Stimulated activated CD8-positive, alpha-beta memory T cell treated with anti-CD3 and anti-CD28 coated beads, Interleukin-4, amount 100 ng/mL, for 24 hours (primary cell): ENCODE data around the gene SKOR2.
A peak's percentile ranks its signal among the peaks of the same experiment; 100 is the strongest.

Source experiments
- DNase-seq: peaks from one replicate; pipeline ENCODE4 v3.0.0-alpha.2; 2020; ENCODE audit warnings: low read depth

The SKOR2 gene

DNA sequence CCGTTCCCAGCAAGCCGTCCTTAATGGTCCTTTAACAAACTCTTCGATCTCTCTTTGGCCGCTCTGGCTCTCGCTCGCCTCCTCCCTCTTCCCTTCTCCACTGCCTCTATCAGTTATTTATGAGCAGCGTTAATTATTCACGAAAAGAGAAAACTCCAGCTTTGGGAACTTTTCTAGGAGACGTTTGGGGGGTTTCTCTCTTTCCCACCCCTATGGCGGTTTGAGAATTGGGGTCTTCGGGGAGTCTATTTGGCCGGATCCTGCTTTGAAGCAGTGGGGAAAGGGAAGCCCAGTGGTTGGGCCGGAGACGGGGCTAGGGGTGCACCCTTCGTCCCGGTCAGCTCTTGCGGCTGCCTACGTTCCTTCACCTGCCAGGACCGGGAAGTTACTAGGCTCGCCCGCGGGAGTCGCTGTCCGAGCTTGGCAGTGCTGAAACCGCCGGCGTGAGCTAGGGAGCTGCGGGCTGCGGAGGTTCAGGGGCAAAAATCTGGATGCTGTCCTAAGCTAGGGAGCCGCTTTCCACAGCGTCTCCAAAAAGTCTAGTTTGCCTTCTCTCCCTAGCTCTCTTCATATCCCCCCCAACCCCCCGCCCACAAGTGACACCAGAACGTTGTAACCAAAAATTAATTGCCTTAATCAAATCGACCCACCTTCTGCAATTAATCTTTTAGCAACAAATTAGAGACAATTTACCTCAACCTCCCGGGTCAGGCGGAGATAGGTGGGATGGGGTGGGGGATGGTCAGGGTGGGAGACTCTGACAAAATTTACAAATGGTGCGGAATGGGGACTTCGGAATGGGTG lies 8.9 kb upstream of the SKOR2 start:
- no peak for DNase-seq

DNA sequence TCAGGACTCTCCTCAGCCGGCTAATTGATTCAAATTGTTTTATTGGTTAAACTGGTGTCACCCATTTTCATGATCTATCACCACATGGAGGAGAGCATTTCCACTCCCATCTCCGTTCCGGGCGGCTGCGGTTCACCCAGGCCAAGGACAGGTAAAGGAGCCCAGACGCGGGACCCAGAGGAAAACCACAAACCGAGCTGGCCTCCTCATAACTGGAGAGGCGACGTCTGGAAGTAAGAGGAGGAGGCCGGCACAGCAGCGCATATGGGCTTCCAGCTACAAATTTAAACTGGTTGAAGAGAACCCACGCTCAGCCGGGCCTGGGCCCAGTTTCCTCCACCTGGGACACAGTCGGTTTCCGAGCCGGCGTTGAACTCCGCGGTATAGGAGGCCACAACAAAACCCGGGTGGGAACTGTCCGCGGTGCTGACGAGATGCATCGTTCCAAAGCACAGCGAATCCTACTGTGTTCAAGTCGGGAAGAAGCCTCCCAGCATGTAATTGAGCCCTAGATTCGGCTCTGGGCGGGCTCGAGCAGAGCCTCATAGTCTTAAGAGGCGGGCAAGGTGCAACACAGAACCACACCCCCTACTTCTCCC lies 3.0 kb upstream of the SKOR2 start:
- no peak for DNase-seq

DNA sequence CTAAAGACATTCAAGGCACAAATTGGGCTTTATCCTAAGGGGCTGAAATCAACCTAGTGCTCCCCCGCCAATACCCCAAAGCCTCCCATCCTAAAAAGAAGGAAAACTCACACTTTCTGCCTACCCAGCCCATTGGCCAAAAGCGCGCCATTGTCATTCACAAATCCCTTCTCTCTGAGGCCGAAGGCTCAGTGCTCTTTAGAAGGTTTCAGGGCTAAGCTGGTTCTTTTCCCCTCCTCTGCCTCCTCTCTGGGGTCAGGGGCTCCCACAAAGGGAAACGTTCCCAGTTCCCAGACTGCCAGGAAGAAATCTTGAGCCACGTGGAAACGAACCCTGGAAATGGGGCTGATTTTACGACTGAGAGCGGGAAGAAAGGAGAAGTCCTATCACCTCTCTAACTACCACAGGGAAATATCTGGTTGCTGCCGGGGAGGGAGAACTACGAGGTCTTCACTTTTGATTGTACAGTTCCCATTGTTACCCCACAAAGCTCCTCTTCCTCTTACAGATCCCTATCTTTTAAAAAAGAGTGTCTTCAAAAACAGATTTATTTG lies 1.7 kb upstream of the SKOR2 start:
- DNase-seq = no peak

DNA sequence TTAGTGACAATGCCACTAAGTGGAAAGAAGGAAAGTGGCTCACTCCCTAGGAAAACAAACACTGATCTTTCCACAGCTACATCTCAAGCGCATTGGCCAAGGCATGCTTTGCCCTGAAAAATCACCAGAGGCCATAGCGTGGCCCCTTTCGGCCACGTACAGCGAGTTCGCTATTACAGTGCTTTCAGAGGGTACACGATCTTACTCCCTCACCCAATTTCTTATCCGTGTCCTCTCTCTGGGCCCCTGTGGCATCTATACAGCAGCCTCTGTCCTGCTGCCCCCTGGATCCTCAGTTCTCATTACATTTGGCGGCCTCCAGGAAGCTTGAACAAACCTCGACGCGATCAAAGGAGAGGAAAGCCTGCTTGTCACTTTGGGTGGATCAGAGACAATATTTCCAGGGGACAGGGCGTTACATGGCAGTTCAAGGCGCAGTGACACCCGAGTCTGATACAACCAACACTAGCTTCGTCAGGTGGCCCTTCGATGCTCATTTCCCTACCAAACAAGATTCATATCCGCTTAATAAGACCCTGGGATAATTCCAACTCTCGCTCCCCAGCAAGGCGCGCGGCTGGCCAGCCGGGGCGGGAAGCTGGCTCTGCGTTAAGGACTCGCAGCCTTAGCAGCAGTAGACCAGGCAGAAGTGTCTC lies 941 bp downstream of the SKOR2 start:
- DNase-seq = no peak

DNA sequence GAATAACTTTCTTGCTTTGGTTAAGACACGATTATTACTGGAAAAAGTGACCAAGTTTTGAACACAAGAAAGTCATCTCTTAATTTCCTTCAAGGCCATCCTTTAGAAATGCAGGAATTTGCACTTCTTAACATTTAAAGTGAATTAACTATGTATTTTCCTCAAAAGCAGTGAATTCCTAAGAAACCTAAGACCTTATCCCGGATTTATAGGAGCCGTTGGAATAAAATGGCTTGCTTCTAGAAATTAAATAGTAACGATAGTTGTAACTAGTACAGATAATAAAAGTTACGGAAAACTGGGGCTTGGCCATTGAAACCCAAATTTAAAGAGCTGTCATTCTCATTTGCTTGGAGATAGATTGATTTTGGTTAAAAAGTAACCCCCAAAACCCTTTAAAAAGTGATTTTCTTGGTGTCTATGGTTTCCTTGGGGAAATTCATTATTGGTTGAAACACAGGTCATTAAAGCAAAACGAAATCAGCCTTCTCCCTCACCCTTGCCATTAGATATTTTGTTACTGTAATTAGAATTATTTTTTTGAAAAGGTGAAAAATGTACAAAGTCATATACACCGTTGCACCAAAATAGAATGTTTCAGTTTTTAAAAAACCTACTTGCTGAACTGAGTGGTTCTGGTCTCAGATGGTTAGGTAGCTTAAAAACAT lies 2.0 kb downstream of the SKOR2 start:
- no peak for DNase-seq

DNA sequence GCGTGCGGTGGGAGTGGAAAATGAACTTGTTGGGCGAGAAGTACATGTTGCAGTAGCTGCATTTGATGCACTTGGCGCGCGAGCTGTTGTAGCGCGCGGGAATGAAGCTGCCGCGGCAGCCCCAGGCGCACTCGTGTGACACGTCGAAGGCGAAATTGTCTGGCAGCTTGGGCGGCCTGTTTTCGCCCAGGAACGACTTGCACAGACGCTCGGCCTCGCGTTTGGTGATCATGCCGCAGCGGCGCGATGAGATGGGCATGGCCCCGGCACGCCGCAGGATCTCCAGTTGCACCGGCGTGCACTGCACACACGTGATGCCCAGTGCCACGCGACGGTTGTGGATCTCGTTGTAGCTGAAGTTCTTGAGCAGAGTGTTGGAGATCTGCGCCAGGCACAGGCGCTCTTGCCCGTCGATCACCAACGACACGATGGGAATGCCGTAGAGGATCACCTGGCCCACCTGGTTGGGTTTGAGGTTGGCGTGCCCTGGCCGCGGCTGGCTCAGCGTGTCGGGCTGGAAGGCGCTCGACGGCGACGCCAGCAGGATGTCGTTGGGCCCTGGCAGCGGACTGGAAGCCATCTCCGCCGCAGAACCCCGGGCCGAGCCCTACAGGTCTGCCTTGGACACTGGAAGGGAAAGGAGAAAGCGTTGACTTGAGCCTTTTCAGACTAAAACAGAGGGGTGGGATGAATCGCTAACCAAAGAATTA lies 2.7 kb downstream of the SKOR2 start:
- DNase-seq = no peak

DNA sequence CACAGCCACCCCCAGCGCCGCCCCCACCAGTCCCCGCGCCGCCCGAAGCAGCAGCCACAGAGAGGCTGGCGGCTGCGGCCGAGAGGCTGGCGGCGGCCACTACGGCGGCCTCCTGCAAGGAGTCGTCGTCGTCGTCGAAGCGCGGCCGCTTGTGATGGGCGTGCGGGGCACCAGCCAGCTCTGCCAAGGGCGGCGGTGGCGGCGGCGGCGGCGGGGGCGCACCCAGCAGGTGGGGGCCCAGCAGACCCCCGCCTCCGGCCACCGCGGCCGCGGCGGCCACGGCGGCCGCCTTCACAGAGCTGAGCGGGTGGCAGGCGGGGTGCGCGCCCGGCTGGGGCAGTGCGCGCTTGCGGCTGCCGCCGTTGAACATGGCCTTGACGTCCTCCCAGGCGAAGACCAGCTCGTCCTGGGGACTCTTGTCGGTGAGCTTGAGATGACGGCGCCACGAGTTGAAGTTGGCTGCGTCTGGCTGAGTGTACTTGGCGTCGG lies 3.3 kb downstream of the SKOR2 start:
- DNase-seq = no peak

DNA sequence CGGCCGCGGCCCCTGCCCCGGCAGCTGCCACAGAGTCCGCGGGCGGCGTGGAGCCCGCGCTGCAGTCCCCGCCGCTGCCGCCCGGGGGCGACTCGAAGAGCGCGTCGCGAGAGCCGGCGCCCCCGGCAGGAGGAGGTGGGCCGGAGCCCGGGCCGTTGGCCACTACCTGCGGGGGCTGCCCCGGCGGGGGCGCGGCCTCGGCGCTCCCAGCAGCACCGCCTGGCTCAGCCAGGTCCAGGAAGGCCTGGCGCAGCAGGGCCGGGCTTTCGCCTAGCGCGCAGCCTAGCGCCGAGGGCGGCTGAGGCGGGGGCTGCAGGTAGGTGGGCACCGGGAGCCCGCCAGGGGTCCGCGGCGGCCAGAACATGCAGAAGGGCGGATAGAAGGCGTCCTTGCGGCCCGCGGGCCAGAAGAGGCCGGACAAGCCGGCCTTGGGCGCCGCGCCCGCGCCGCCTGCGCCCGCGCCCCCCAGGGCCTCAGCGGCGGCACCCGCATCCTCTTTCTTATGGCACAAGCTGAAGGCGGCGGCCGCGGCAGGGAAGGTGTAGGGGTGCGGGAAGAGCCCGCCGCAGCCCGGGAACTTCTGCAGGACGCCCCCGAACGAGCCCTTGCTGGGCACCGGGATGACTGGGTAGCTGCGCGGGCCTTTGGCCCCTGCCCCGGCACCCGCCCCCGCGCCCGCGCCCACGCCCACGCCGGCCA lies 3.9 kb downstream of the SKOR2 start:
- DNase-seq = no peak

DNA sequence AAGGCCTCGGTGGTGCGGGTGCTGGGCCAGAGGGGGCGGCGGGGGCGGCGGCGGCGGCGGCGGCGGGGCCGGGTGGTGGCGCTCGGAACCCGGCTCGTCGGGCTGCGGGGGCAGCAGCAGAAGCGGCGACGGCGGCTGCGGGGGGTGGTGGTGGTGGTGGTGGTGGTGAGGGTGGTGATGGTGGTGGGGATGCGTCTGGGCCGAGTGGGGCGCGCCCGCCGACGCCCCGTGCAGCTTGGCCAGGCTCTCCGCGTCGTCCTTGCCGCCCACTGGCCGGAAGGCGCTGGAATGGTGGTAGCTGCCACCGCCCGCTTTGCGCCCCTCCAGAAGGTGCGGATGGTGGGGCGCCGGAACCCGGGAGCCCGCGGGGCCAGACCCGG lies 4.4 kb downstream of the SKOR2 start:
- no peak for DNase-seq

DNA sequence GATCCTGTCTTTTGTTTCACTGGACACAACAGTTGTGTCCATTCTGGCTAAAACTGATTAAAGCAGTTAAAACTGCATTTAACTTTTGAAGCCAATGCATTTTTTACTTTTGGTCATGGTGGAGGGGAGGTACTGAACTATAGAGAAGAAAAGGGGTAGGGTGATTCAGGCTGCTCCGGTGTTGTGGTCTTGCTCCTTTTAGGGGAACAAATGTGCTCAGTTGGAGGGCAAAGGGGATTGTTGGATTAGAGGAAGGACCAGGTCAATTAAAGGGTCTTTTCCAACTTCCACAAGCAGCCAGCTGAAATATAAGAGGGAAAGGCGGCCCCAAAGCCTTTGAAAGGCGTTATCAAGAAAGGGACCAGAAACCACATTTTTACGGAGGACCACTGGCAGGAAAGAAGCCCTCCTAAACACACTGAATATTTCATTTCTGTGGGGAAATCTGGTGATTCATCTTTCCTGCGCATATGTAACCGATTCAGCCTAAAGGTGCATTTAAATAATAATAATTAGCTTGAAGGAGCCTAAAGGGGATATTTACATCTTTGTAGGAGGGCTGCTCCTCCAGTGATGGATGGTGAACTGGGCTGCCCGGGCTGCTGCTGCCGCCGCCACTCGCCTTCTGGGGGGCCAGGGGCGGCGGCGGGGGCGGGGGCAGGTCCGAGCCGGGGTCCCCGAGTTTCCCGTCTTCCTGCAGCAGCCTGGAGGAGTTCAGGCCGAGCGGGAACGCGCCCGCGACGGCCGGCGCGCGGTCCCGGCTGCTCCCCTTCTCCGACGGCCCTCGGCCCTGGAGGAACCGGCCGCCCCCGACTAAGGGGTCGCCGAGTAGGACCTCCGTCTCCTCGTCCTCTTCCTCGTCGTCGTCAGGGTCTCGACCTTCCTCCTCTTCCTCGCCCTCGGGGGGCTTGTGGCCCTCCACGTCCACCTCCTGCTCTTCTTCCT lies 5.2 kb downstream of the SKOR2 start:
- DNase-seq = no peak

DNA sequence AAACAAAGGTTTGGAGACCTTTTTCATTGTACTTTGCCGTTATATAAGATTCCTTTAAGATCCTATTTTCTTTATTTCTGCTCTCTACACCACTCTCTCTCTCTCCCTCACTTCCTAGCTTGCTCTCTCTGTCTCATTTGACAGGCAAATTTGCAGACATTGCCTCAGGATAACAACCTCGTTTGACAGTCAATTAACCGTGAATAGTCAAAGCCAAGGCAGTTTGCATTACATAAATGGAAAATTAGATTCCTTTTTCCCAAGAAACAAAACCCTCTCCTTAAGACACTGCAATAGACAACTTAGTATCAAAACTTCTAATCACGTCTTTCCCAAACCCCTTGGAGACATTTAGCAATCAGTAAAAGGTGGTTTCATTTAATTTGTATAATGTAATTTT lies 7.4 kb downstream of the SKOR2 start:
- no peak for DNase-seq

DNA sequence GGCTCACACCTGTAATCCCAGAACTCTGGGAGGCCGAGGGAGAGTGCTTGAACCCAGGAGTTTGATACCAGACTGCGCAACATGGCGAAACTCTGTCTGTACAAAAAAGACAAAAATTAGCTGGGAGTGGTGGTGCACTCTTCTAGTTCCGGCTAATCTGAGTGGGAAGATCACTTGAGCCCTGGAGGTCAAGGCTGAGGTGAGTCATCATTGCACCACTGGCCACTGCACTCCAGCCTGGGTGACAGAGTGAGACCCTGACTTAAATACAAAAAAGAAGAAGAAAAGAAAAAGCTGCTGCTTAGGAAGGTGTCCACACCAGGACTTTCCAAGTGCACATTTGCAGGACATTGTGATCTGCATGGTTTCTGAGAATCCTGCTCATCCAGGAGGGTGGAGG lies 16.4 kb downstream of the SKOR2 start:
- DNase-seq = no peak

DNA sequence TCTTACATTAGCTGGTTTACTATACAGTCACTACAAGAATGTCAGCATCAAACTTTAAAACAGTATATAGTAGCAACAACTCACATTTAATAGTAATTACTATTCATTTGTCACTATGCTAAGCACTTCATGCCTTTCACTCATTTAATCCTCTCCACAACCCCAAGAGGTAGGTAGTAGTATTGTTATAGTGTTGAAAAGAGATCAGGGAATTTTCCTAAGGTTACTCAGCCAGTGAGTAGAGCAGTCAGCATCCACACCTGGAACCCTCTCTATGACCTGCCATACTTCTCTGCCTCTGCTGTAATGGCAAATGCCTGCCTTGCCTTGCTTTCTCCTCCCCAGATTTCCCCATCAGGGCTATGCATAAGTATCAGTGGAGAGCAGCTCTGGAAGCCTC lies 24.8 kb downstream of the SKOR2 start:
- no peak for DNase-seq

DNA sequence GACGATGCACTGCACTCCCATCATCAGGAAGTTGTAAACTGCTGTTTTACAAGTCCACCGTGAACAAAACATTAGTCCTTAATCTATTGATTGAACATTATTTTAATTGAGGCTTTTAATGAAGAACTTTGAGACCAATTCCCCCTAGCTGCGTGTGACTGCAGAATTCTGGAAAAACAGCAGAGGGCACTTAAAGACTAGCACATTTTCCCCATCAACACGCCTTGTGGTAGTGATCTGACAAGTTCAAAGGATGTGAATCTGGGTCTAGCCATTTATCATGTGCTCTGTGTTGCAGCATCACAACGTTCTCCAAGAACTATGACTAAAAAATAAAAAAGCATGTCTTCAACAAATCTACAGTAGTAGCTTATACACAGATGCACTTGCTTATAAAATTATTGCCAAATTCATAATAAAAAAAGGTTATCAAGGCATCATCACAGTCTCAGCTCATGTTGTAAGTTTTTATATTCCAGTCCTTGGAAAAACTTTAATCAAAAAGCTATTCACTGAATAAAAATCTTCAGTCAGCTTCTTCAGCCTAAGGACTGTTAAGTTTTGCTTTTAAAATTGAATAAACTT lies 35.8 kb downstream of the SKOR2 start:
- DNase-seq = no peak

DNA sequence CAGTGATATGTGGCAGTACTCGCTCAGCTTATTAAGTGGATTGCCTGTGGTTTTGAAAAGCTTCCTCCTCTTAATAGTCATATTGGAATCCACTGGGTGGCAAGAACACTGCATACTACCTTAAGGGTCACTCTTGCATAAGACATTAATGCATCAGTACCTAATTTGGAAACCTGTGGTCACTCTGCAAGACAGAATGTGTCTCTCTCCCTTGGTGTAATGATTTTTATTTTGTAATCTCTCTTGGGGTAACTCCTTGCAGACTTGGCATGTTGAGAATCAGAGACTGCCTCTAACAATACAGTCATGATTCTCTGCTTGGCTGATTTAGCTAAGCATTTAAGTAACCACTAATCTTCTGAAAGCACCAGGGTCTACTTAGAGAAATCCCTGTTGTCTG lies 42.3 kb downstream of the SKOR2 start:
- DNase-seq = no peak

DNA sequence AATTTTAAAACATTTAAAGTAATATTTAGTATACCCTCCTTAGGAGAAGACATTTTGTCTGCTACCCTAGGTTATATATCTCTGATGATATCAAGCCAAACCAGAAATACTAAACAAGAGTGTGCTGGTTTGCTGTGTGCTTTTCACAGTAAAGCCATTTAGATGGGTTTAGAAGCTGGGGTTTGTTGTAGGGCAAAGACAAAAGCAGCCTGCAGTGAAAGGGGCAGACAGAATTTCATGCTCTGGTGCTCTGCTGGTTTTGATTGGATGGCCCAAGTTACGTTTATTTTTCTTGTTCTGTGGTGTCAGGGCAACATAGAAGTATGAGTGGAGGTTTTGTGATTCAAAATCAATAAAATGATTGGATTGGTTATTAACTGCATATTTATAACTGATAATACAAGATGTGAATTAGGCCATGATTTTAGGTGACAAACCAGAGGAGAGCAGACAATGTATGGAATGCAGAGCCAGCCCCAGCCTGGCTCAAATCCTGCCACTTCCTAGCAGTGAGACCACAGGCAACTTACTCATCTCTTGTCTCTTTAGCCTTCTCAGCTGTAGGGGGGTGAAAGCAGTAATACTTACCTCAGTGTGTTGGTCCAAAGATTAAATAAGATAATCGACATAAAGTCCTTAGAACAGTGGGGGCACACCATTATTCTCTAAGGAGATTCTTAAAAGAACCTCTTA lies 44.4 kb downstream of the SKOR2 start:
- no peak for DNase-seq

DNA sequence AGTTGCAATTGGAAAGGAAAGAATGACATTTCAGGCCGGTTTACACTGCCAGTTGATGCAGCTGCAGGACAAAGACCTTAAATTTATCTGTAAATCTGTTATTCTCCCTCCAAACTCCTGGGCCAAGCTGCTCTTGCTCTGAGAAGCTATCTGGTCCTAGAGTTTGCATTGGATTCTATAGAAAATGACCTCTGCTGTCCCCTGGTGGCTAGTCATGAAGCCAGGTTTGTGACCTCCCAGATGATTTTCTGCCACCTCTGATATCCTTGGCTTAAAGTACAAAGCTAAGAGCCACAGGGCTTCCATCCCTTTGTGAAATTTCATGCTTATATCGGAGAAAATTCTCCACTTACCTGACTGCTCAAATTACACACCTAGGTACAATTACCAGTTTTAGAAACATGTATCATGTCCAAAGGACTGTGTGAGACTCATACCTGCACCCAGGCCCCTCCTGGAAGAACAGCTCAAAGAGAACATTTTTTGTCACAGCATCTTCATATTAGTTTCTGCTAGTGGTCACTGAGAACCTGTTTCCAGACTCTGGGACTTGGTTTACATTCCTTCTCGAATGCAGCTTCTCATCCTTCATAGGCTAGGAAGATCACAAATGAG lies 46.4 kb downstream of the SKOR2 start:
- DNase-seq = peak; percentile 13

DNA sequence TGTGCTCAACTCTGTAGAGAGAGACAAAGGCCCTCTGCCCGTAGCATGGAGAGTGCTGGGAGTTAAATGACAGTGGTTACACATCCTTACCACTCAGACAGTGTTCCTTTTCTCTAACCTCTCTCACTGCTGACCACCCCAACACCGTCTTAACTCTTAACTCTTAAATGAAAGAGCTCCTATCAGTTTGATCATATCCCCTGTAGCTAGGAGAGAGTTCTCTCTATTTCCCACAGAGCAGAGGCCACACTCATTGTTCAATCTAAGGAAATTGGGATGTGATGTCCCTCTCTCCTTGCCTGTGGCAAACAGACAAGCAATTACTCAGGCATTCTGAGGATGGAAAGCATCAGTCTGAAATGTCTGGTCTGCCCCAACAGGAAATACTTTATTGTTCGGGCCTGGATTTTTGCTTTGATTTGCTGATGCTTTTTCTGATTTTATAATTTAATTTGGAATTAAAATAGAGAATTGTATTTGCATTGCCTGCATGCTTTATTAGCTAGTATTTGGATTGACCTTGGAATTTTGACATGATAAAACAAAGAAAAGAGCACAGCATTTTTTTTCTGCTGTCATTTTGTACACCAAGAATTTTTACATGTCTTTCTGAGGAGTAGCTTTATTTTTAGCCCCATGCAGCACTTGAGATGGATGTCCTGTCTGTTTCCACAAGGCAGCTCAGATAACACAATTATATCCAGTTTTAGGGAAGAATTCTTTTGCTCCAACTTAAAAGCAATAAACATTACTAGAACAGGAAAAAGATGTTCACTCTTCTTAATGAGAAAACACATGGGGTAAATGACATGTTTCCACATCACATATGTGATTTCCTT lies 47.6 kb downstream of the SKOR2 start:
- DNase-seq = no peak
